ENCODE results near the gene ULBP1.
"Not testable (repeated sequence)": the region's sequence is repeated elsewhere in the genome, so short reads cannot be mapped to it uniquely, and the experiment has no call there.

- TF ChIP-seq POLR2A, CTCF, EP300, POLR2AphosphoS5 (IDR thresholded peaks at IDR 0.05): not testable (repeated sequence)
Measured at GRCh38 chr6:149927025-149927424, 36.7 kb upstream of the ULBP1 start.
